HG02642 (cell line): ENCODE results near the gene ZNF184.
A peak's percentile ranks its signal among the peaks of the same experiment; 100 is the strongest.

Experiments
- ATAC-seq: cut with Tn5 transposase; IDR thresholded peaks from one replicate; pipeline ENCODE4 v1.9.1; 2021; ENCODE audit warnings: mild to moderate bottlenecking; ENCODE audit not compliant: unreplicated experiment, poor library complexity

ZNF184 gene

DNA sequence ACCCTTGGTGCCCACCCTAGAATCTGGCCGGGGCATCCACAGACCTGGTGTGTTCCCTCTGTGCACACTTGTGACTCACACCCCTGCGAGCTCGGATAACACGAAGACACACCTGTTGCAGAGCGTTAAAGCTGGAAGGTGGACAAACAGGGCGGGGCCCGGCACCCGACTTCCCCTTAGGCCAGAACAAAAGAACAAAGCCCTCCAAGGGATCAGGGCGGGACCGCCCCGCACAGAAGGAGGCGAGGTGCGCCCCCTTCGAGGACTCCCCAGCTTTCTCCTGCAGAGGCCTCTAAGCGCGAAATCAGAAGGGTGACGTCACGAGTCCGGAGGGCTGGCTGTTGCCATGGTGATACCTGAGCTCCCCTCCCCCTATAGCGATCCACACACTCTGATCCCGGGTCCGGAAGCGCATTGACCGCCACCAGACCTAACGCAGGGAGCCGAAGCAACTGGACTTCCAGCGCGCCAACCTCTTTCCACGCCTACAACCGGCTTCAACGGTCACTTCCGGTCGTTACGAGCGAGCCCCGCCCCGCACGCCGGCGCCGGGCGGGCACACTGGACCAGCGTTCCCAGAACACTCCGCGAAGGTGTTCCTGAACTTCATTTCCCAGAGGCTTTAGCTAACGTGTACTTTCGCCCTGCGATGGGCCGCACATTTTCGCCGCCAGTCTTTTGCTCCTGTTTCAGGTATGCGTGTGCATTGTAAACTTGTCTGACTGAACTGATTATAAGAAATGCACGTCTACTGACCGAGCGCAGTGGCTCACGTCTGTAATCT lies at the start of gene ZNF184:
ZNF184 (minus strand) TSS at position 489 of the 784 bp plus-strand sequence. CDS start 811 bp downstream, outside the sequence.
- ATAC-seq, result peak; percentile 93

DNA sequence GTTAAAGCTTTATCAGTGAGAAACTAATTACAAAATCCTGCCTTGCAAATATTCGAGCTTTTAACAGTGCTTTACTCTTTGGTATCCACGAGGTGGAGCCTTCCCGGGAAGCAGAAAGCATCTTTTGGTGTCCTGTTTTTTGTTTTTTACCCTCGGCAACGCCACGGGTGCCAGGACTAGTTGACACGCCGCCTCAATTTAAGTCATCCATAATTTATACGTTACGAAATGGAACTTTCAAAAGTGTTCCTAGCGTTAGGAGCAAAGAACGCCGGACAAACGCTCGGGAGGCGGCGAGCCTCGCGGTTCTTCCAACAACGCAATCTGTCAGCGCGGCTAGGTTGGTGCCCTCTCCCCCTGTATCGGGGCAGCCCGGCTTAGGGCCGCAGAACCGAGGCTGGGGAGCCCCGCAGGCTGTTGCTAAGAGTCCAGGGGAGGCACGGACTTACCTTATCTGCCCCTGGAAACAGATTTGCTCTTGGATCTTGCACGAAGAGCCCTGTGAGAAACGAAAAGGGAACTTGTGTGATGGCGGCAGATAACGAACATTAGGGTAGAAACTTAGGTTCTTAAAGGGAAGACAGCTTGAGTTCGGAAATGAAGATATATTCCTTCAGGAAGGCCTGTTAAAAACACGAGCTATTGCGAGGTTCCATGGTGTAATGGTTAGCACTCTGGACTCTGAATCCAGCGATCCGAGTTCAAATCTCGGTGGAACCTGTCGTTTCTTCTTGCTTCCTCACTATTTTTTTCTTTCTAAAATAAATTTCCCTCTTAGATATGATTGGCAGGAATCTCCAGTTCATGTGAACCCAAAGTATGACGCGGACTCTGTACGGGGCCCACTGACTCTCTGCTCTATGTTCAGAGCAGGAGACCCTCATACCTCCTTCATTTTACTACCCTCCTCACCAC lies 46.2 kb upstream of the ZNF184 start:
- ATAC-seq, result peak; percentile 68

- no peak for ATAC-seq
Measured at GRCh38 chr6:27517928-27518787, 45.3 kb upstream of the ZNF184 start.

DNA sequence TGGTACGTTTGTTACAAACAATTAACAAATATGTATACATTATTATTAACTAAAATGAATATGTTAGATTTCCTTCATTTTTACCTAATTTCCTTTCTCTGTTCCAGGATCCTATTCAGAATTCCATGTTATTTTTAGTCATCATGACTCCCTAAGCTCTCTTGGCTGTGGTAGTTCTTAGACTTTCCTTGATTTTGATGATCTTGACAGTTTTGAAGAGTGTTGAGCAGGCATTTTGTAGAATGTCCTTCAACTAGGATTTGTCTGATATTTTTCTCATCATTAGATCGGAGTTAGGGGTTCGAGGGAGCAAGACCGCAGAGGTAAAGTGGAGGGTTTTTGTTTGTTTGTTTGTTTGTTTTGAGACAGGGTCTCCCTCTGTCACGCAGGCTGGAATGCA lies 44.3 kb upstream of the ZNF184 start:
- no peak for ATAC-seq

GRCh38 chr6:27514906-27515495 lies 42.1 kb upstream of the ZNF184 start:
- ATAC-seq, result no peak

- ATAC-seq, result no peak
Measured at GRCh38 chr6:27512525-27512924, 39.6 kb upstream of the ZNF184 start.

DNA sequence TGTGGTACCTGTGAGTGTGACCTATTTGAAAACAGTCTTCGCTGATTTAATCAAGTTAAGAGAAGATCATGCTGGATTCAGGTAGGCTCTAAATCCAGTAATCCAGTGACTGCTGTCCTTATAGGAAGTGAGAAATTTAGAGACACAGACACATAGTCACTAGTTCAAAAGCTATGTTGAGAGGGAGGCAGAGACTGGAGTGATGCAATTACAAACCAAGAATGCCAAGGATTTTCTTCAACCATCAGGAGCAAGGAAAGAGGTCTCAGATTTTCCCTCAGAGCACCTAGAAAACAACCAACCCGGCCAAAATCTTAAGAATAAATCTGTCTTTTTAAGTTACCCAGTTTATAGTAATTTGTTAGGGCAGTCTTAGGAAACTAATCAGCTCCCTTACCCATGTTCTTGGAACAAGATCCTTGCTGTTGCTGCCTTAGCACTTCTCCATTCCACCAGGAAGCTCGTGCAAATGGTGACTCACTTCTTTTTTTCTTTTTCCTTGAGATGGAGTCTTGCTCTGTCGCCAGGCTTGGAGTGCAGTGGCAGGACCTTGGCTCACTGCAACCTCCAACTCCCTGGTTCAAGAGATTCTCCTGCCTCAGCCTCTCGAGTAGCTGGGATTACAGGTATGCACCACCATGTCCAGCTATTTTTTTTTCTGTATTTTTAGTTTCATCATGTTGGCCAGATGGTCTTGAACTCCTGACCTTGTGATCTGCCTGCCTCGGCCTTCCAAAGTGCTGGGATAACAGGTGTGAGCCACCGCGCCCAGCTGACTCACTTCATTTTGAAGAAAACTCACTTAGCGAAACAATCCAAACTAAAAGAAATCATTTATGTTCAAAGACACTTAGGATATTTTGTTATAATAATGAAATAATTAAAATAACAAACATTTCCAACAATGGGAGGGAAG lies 34.4 kb upstream of the ZNF184 start:
- no peak for ATAC-seq

DNA sequence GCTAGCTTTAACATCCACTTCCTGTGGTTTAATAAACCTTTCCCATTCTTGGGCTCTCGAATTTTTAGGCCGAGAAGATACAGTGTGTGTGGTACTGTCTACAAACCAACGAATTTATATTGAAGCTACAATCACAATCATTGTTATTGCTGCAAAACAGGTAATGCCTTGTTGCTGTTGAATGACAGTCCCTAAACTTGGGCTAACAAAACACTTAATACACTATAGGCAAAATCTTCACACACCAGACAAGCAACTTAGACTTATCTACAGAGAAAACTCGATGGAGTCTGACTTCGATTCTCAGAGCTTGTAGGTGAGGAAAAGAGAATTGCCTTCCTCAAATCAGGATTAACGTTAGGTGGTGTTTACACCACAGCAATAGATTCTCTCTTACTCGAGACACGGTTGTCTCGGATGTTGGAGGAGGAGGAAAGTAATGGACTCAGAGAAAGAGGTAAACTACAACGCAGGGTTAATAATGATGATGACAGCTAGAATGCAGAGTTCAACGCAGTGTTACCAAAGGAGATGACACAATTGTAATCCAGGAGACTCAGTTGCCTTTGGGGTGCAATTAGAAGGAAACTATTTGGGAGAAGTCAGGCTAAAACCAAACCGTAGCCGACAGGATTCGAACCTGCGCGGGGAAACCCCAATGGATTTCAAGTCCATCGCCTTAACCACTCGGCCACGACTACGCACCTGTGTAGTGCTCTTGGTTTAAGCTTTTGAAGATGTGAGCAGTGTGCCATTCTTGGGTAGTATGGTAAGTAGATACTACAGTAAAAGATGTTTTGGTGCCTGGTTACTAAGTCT lies 32.5 kb upstream of the ZNF184 start:
- ATAC-seq, result no peak

DNA sequence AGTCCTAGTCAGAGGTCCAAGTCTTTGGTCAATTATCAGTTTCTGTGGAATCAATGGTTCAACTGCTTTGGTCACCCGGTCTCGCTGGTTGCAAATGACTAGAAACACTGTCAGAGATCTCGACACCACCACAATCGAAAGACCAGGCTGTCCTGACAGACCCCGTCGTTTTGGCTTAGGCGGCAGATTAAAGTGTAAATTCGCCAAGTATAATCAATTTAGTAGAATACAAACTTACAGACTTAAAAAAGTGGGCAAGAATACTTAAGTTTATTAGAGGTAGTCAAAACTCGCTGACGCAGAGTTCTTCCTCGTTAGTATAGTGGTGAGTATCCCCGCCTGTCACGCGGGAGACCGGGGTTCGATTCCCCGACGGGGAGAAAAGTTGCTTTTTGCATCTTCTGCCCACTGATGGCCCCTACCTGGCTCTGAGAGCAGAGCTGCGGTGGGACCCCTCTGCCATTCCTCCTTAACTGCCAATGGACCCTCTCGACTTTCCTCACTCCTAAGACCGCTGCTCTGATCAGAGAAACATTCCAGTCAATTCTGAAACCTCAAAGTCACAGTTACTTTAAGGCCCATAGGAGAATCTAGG lies 30.6 kb upstream of the ZNF184 start:
- peak; percentile 57 for ATAC-seq

DNA sequence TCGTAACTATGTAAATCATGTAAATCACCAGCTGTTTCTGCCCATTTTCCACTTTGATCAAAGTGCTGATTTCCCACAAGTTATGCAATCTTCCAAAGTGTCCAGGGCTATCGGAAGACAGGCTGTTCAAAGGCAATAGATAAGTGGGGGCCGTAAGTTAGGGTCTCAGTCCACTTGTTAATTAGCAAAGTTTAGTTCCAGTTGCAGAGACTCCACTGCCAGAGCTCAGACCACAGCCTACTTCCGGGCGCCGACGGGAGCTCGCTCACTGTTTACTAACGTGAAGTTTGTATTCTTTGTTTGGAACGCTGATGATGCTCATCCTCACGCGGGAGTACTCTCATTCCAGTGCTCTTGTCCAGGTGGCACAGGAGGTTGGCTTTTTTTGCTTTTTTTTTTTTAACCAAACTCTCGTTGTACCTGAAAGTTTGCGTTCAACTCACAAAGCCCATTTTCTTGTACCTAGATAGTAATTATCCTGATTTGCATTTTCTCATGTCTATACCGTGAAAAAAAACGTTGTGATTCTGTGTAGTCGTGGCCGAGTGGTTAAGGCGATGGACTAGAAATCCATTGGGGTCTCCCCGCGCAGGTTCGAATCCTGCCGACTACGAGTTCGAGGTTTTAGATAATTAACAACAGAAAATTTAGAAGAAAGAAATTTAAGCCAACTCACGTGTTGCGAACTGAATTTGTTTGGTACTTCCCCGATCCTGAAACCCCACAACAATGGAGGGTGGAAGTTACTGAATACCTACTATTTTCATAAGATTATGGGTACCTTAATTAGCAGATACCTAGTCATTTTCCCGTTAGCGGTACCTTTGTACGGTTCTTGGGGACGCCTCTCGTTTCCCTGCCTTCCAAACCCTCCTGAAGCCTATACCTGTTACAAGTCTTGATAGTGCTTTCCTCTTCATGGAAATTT lies 29.9 kb upstream of the ZNF184 start:
- peak; percentile 49 for ATAC-seq

DNA sequence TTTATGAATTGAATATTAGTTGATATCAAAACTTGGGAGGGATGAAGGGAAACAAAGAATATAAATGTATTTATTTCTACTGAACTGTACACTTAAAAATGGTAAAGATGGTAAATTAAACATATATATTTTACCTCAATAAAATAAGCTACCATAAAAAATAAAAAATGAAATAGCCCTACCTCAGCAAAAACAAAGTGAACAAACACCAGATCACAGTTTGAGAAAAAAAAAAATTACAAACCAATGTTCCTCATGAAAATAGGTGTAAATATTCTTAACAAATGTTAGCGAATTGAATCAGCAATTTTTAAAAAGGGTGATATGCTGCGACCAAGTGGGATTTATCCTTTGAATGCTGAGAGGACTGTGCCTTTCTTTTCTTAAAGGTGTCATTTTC lies 28.3 kb upstream of the ZNF184 start:
- ATAC-seq, result no peak

DNA sequence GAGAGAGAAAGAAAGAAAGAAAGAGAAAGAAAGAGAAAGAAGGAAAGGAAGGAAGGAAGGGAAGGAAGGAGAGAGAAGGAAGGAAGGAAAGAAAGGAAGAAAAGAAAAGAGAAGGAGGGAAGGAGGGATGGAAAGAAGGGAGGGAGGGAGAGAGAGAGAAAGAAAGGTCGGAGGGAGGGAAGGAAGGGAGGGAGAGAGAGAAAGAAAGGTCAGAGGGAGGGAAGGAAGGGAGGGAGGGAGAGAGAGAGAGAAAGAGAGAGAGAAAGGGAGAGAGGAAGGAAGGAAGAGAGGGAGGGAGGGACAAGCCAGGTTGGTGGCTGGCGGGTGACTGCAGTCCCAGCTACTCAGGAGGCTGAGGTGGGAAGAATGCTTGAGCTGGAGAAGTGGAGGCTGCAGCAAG lies 27.3 kb upstream of the ZNF184 start:
- ATAC-seq, result no peak

GRCh38 chr6:27495386-27496135 lies 22.7 kb upstream of the ZNF184 start:
- ATAC-seq, result peak; percentile 70

- no peak for ATAC-seq
Measured at GRCh38 chr6:27494987-27495385, 22.1 kb upstream of the ZNF184 start.

- no peak for ATAC-seq
Measured at GRCh38 chr6:27494103-27494502, 21.2 kb upstream of the ZNF184 start.

GRCh38 chr6:27492631-27493190 lies 19.8 kb upstream of the ZNF184 start:
- ATAC-seq, result no peak
